K562 (cell line): ENCODE results near the gene PYGO2.

Experiments
- EP300 ChIP-seq: IDR thresholded peaks from 2 replicates; pipeline ENCODE4 v1.6.1; 2012; ENCODE audit warnings: low read length, improper control_type of control experiment
- LARP7 ChIP-seq: fragments of 450-650 bp; IDR thresholded peaks from 2 replicates; pipeline ENCODE4 v1.6.1; 2016
- TCF7L2 ChIP-seq: fragments of 150-350 bp; IDR thresholded peaks from 2 replicates; pipeline ENCODE4 v1.6.1; 2016; ENCODE audit warnings: low read depth, mild to moderate bottlenecking, low read length, moderate library complexity
- ZNF263 ChIP-seq: sonication (generic); formaldehyde crosslinking; IDR thresholded peaks from 2 replicates; pipeline ENCODE4 v1.8.0; 2022; ENCODE audit warnings: mild to moderate bottlenecking, missing genetic modification reagents, borderline replicate concordance
- TF ChIP-seq, protein P1 (sequence below), 2 experiments: IDR thresholded peaks; 2 replicates each; pipeline ENCODE4 v1.6.1; 2012; ENCODE audit warnings: improper control_type of control experiment in 2 of 2, low read depth in 2 of 2, low read length in 2 of 2, borderline replicate concordance in 1 of 2

DNA sequence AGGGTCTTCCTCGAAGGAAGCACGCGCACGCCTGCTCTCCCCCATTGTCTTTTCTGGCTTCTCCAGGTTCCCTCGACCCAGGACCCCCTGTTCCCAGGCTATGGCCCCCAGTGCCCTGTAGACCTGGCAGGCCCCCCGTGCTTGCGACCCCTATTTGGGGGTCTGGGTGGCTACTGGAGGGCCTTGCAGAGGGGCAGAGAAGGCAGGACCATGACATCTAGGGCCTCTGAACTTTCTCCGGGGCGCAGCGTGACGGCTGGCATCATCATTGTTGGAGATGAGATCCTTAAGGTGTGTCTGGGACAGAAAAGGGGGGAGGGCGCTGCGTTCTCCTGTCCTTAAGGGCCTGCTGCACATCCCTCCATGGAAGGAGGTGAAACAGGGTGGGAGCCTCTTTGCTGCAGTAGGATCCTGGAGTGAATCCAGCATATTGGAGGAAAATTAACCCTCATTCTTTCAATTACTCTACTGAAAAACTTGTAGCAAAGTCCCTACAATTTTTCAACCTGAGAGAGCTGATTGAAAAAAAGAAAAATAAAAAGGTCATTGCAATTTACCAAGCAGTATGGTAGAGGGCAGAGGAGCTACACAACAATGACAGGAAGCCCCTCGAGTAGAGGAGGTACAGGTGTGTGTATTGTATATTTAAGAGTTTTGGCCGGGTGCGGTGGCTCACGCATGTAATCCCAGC lies 22.3 kb upstream of the PYGO2 start:
- TF ChIP-seq LARP7 (no peak), ZNF263 (no peak), EP300 (no peak), TCF7L2 (no peak)
- TF ChIP-seq, protein P1, sequence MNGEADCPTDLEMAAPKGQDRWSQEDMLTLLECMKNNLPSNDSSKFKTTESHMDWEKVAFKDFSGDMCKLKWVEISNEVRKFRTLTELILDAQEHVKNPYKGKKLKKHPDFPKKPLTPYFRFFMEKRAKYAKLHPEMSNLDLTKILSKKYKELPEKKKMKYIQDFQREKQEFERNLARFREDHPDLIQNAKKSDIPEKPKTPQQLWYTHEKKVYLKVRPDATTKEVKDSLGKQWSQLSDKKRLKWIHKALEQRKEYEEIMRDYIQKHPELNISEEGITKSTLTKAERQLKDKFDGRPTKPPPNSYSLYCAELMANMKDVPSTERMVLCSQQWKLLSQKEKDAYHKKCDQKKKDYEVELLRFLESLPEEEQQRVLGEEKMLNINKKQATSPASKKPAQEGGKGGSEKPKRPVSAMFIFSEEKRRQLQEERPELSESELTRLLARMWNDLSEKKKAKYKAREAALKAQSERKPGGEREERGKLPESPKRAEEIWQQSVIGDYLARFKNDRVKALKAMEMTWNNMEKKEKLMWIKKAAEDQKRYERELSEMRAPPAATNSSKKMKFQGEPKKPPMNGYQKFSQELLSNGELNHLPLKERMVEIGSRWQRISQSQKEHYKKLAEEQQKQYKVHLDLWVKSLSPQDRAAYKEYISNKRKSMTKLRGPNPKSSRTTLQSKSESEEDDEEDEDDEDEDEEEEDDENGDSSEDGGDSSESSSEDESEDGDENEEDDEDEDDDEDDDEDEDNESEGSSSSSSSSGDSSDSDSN (IDR thresholded peaks at IDR 0.05; ENCODE audit: borderline replicate concordance in 1 of 2, low read depth in 2 of 2, low read length in 2 of 2) = no peak
